ENCODE data around the gene PLEKHG4.

The PLEKHG4 gene

GRCh38 chr16:67265834-67266233 is 13.5 kb upstream of the PLEKHG4 start:
- no peak for DNase-seq

- no peak for DNase-seq
Measured at GRCh38 chr16:67268136-67268579, 11.2 kb upstream of the PLEKHG4 start.

GRCh38 chr16:67269766-67270165 is 9.6 kb upstream of the PLEKHG4 start:
- DNase-seq = no peak

- DNase-seq = no peak
Measured at GRCh38 chr16:67270931-67271338, 8.4 kb upstream of the PLEKHG4 start.

GRCh38 chr16:67271446-67271845 is 7.9 kb upstream of the PLEKHG4 start:
- DNase-seq = no peak

GRCh38 chr16:67275321-67275720 is 4.0 kb upstream of the PLEKHG4 start:
- DNase-seq = no peak

GRCh38 chr16:67277294-67277998 is 1.9 kb upstream of the PLEKHG4 start:
- DNase-seq = no peak

GRCh38 chr16:67277999-67278772 is 1.1 kb upstream of the PLEKHG4 start:
- DNase-seq = no peak

GRCh38 chr16:67278773-67279295 is 498 bp upstream of the PLEKHG4 start:
- no peak for DNase-seq

- no peak for DNase-seq
Measured at GRCh38 chr16:67280090-67281015, 1.0 kb downstream of the PLEKHG4 start.

- no peak for DNase-seq
Measured at GRCh38 chr16:67281536-67282446, 2.5 kb downstream of the PLEKHG4 start.

- DNase-seq = no peak
Measured at GRCh38 chr16:67282447-67282805, 3.1 kb downstream of the PLEKHG4 start.

GRCh38 chr16:67283039-67283825 is 3.9 kb downstream of the PLEKHG4 start:
- no peak for DNase-seq

- DNase-seq = no peak
Measured at GRCh38 chr16:67283826-67284555, 4.7 kb downstream of the PLEKHG4 start.

GRCh38 chr16:67284699-67285646 is 5.6 kb downstream of the PLEKHG4 start:
- DNase-seq = no peak

- no peak for DNase-seq
Measured at GRCh38 chr16:67286441-67287235, 7.3 kb downstream of the PLEKHG4 start.

GRCh38 chr16:67287960-67288359 is 8.6 kb downstream of the PLEKHG4 start:
- DNase-seq = no peak

- no peak for DNase-seq
Measured at GRCh38 chr16:67291461-67291860, 12.1 kb downstream of the PLEKHG4 start.
